Endometrium (tissue), 2 donors: ENCODE results near the gene ATP5MG.
"Not testable (repeated sequence)": the region's sequence is repeated elsewhere in the genome, so short reads cannot be mapped to it uniquely, and the experiment has no call there.

Experiments used
- FAIRE-seq: peaks from 2 replicates; lab custom pipeline; 2012; peaks lifted over from hg19 to GRCh38; lab: Jason Lieb, UNC
- donor health status: control.
- donor health status: control.

ATP5MG gene, protein sequence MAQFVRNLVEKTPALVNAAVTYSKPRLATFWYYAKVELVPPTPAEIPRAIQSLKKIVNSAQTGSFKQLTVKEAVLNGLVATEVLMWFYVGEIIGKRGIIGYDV

DNA sequence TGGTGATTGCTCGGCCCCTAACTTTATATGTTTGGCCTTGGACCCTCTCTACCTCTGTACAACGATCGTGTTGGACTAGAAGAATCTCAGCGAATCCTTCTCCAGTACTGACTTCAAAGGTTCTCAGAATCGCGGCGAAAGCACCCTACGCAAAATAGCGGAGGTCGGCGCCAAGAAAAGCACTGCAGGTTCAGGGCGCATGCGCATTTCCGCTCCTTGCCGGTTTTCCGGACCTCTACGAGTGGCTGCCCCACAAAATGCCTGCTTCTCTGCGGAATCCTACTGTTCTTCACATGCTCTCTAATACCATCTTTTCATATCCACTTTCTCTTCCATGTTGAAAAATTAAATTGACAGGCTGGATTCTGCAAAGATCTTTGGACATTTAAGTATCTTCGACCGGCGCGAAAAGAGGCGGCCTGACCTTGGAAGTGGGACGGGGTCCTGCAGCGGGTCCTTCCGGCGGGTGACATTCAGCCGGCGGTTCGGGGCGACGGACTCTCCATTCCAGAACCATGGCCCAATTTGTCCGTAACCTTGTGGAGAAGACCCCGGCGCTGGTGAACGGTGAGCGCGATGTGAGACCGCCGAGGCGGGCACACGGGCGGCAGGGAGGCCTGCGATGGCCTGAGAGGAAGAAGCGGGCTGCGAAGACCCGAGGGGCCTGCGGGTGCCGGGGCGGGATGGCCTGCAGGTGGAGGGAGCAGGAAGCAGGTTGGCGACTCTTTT, at the start of gene ATP5MG:
Gene ATP5MG (plus strand): TSS at position 456 of the 729 bp plus-strand sequence. CDS start 60 bp downstream, at position 516.
- peak; percentile 18 for FAIRE-seq

DNA sequence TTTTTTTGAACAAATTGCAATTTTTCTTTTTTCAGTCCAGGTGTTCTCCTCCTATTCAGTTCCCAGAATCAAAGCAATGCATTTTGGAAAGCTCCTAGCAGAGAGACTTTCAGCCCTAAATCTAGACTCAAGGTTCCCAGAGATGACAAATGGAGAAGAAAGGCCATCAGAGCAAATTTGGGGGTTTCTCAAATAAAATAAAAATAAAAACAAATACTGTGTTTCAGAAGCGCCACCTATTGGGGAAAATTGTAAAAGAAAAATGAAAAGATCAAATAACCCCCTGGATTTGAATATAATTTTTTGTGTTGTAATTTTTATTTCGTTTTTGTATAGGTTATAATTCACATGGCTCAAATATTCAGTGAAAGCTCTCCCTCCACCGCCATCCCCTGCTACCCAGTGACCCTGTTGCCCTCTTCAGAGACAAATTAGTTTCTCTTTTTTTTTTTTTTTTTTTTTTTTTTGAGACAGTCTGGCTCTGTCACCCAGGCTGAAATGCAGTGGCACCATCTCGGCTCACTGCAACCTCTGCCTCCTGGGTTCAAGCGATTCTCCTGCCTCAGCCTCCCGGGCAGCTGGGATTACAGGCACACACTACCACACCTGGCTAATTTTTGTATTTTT, 48.2 kb upstream of the ATP5MG start:
- FAIRE-seq, result no peak

DNA sequence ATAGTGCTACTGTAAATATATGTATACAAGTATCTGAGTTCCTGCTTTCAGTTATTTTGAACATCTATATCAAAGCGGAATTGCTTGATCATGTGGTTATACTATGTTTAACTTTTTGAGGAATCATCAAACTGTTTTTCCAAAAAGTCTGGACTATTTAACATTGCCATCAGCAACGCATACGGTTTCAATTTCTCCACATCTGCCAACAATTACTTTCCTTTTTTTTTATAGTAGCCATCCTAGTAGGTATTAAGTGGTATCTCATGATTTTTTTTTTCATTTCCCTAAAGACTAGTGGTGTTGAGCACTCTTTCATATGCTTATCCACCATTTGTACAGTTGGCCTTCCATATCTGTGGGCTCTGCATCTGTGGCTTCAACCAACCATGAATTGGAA, 43.3 kb upstream of the ATP5MG start:
- no peak for FAIRE-seq

DNA sequence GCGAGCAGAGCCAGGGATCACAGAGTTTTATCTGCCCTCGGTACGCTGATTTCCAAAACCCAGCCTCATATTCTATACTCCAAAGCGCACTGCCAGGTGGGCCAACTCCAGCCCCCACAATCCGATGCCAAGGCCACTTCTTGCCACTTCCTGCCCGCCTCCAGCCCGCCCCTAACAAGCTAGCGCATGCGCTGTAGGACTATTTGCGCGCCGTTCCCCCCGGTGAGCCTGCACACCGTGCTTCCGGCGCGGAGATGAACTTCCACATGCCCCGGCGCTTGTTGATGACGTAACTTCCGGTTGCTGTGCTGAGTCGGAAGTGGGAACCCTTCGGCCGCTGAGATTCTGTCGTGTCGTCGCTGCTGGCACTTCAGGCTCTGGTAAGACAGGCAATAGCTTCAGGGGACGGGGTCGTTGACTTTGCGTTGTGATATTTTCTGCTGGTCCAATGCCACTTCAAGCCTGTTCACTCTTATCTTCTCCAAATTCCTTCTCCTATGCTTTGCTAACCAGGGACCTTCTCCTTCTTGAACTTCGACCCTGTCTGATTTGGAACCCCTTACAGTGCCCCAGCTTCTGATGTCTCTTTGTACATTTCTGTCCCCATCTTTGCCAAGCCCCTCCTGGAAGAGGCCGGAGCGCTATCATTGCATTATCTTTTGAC, 42.0 kb upstream of the ATP5MG start, which contains the start of gene UBE4A:
Gene UBE4A (plus strand): TSS at position 306 of the 664 bp plus-strand sequence. CDS start 5,481 bp downstream, outside the sequence.
- peak; percentile 74 for FAIRE-seq

DNA sequence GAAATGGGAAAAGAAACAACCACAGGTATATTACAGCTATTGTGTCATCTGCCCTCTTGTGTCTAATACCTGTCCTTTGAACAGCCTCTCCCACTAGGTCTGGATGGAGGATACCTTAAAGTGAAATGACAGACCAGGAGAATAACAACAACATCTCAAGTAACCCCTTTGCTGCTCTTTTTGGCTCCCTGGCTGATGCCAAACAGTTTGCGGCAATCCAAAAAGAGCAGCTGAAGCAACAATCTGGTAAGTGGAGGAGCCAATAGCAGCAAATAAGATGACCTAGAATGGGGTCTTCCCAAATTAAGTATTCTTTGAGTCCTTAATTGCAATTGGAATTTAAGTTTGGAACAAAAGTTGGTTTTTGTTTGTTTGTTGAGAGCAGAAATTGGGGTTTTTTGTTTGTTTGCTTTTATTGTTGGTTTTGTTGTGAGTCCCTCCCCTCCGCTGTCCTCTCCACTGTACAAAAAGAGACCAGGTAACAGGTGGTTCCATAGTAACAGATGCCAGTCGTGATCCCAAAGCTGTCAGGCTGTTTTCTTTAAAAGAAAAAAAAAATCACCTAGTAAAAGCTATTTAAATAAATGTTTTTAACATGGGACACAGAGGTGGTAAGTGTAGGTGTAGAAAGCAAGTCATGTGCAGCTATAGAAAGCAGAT, 36.3 kb upstream of the ATP5MG start:
- no peak for FAIRE-seq

DNA sequence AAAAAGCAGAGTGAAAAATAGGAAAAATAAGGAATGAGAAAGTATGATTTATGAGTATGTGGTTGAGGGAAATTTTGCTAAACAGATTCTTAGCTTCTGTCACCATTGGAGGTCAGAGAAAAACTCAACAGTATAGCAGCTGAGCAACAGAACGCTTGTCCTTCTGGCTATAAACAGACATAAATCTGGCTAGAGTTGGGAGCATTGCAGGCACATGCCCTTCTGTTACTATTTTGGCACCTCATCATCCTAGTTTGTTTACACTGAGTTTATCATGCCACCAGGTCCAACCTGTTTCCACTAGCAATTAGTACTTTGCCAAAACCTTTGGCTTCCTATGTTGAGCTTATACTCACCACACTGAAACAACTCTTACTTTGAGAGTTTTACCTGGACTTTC, 35.1 kb upstream of the ATP5MG start:
- no peak for FAIRE-seq

DNA sequence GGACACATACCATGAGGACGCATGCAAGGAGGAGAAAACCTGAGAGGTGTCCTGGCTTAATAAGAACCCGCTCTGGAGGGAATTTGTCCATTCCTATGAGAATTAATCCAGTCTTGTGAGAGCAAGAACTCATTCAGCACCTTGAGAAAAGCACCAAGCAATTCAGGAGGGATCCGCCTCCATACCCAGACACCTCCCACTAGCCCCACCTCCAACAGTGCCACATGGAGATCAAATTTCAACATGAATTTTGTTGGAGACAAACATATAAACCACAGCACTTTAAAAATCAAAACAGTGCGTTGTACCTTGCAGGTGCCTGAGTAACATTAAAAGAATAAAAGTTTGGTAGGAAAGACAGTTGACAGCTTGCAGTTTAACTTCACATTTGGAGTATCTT, 30.6 kb upstream of the ATP5MG start:
- no peak for FAIRE-seq

DNA sequence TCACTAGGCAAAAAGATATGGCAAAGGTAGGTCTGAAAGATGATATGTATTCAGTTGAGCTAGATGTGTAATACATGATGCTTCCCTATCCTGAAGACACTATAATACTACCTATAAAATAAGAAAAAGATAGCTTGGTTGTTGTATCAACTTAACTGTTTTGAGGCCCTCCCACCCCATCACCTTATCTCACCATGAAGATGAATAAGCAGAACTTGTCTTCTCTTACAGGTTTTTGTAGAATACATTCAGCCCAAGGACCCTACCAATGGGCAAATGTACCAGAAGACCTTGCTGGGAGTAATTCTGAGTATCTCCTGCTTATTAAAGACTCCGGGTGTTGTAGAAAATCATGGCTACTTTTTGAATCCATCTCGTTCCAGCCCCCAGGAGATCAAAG, 28.1 kb upstream of the ATP5MG start:
- FAIRE-seq, result no peak

DNA sequence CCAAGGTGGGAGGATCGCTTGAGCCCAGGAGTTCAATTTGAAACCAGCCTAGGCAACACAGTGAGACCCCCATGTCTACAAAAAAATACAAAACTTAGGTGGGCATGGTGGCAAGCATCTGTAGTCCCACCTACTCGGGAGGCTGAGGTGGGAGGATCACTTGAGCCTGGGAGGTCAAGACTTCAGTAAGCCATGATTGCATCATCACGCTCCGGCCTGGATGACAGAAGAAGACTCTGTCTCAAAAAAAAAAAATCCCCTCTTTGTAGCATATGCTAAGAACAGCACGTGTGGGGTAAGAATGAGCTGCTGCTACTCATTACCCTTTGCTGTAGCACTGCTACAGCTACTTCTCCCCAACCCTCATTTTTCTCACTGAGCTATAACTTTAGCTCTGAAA, 27.5 kb upstream of the ATP5MG start:
- FAIRE-seq, result no peak

DNA sequence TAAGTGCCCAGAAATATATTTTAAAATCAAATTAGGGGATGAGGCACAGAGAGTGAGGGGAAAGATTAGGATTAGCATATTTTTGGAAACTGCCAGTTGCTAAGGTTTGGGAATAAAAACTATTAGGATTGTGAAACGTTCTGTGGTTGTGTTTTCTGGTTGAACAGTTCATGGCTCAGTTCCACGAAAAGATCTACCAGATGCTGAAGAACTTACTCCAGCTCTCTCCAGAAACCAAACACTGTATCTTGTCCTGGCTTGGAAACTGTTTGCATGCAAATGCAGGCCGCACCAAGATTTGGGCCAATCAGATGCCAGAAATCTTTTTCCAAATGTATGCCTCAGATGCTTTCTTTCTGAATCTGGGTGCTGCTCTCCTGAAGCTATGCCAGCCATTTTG, 26.7 kb upstream of the ATP5MG start:
- FAIRE-seq, result no peak

DNA sequence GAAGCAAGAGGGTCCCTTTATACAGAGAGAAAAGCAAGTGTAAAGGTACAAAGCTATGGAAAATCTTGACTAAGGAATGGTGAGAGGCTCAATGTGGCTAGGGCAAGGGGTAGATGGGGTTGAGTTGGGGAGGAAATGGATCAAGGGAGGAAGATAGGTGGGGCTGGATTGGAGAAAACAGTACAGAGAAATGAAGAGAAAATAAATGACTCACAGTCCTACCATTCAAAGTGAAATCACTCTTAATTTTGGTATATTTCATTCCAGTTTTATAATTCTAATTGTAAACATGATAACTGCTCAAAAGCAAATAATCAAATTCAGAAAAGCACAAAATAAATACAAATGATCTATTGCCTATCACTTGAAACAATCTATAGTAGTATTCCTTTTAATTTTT, 25.4 kb upstream of the ATP5MG start:
- FAIRE-seq, result no peak

DNA sequence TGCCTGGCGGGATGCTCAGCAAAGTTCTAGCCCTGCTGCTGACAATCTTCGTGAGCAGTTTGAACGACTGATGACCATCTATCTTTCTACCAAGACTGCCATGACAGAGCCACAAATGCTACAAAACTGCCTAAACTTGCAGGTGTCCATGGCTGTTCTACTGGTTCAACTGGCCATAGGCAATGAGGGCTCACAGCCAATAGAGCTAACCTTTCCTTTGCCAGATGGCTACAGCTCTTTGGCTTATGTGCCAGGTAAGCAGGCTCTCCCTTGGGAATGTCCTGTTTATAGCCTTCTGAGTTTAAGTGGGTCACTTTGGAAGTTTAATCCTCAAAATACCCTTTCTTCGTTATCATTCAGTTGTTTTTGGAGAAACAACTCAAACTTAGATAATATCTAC, 21.9 kb upstream of the ATP5MG start:
- no peak for FAIRE-seq

DNA sequence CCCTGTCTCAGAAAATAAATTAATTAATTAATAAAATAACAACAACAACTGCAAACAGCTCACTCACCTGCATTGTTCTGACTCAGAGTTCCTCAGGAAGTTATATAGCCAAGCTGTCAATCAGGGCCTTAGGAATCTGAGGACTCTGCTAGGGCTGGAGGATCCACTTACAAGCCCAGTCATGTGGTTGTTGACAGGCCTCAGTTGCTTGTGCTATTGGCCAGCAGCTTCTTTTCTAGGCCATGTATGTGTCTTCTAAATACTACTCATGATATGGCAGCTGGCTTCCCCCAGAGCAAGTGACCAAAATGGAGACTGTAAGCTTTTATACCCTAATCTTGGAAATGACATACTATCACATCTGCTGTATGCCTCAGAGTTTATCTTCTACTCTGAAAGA, 20.8 kb upstream of the ATP5MG start:
- no peak for FAIRE-seq

DNA sequence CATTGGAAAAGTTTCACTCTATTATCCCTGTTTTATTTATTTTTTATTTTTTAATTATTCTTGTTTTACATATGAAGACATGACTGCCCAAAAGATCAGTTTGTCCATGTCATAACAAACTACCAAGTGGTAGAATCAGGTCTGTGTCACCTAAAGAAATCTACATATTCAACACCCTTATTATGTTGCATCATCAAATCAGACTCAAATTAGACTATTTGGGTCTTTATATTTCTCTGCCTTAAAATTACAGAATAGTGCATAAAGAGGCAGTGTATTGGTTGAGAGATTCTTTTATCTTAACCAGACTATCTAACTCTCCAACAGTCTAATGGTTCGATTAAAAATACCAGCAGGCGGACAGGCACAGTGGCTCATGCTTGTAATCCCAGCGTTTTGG, 18.5 kb upstream of the ATP5MG start:
- no peak for FAIRE-seq

DNA sequence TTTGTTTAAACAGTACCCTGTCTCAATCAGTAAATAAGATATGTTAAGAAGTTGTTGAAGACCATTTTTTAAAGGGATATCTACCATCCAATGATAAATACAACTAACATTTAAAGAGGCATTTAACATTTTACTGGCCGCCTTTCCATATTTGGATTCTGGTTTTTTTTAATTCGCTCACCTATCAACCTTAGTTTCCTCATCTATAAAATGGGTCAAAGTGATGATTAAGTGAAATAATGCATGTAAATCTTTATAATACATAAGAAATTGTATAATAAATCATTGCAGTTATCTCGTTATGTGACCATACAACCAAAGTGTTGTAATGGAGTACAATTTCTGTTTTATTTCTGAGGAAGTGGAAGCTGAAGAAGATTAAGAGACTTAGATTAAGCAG, 17.7 kb upstream of the ATP5MG start:
- FAIRE-seq, result no peak

DNA sequence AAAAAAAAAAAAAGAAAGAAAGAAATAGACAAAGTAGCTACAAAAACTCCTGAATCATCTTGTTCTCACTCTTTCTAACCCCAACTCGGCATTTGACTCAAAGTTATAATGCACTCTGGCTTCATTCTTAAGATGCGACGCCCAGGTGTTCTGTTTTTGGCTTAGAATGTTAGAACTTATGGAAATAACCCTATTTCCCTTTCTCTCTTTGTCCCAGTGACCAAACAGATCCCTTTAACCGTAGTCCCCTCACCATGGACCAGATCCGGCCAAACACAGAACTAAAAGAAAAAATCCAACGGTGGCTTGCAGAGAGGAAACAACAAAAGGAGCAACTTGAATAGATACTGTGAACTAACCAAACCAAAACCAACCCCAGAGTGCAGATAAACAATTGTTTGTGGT, 5.3 kb upstream of the ATP5MG start:
- no peak for FAIRE-seq

DNA sequence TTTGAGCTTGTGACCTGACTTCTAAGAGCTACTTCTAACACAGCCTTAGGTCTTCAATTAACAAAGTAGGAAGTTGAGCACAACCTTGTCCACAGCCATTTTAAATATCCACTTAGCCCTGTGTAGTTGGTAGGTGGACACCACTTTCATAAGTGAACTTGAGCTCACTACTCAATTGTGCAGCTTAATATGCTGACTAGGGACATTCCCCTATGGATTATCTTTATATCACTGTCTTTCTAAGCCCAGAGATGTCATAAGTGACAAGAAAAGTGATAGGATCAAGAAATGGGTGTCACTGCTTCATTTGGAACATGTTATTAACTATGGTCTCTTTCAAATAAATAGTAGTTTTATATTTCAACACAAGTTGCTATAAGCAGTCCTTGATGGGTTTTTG, 4.0 kb upstream of the ATP5MG start:
- FAIRE-seq, result no peak

DNA sequence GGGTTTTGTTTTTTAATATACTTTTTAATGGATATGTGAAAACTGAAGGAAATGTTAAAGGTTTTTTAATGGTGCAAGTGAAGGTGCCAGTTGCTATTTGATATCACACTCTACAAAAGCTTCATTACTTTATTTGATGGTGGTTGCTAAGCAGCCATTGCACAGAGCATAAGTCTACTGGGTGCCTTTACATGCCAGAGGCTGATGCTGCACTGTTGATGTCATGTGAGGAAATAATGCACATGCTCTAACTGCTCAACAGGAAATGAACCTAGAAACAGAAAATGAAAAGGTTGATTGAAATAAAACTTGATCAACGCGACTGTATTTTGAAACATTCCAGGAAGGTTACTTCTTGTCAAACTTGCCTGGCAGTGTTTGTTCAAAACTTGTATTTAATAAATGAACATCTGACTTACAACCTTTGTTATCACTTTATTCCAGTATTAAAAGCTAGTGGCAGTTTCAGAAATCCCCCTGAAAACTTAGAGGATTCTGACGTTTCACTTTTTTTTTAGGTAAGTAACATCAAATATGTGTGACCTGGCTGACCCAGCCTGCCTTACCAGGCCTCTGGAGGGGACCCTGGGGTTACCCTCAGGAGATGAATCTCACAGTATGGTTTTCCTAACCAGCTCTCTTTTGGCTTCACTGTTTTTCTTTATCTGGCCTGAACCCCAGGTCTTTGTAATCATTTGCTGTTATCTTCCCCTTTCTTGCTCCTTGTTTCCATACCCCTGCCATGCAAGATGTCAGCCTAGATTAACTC, 2.4 kb upstream of the ATP5MG start:
- FAIRE-seq, result no peak

DNA sequence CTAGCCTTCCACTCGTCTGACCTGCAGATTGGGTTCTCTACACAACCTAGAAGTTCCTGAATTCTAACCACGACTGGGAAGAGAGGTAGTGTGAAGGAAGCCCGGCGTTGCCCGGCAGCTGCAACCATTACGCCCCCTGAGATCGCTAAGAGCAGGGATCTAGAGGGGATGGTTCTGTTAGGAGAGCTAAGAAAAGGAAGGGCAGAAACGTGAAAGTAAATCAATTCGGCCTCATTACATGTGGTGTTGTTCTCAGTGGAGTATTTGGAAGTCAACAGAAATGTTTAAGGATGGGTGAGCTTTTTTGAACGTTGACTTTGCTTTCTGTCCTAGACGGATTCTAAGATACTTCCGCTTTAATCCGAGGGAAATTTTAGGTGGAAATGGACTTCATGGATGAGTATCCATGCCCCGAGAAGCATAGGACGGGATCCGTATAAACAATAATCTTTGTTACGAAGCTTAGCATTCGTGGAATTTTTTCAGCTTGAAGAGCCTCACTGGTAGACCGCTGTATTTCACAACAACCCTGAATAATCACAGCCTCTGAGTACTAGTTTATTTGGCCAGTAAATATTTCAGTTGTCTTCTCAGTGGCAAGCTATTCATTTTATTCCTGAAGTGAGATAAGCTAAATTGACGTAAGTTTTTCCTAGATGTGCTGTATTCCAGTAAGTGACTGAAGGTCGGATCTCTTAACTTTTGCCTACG, 629 bp downstream of the ATP5MG start:
- no peak for FAIRE-seq

DNA sequence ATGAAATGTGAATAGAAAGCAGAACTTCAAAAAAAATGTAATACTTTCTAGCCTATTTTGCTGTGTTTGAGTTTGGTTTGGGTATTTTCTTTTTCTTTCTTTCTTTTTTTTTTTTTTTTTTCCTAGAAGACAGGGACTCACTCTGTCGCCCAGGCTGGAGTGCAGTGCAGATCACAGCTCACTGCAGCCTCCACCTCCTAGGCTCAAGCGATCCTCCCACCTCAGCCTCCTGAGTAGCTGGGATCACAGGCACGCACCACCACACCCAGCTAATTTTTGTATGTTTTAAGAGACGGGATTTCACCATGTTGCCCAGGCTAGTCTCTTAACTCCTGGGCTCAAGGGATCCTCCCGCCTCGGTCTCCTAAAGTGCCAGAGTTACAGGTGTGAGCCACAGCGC, 1.2 kb downstream of the ATP5MG start:
- not testable (repeated sequence) for FAIRE-seq

DNA sequence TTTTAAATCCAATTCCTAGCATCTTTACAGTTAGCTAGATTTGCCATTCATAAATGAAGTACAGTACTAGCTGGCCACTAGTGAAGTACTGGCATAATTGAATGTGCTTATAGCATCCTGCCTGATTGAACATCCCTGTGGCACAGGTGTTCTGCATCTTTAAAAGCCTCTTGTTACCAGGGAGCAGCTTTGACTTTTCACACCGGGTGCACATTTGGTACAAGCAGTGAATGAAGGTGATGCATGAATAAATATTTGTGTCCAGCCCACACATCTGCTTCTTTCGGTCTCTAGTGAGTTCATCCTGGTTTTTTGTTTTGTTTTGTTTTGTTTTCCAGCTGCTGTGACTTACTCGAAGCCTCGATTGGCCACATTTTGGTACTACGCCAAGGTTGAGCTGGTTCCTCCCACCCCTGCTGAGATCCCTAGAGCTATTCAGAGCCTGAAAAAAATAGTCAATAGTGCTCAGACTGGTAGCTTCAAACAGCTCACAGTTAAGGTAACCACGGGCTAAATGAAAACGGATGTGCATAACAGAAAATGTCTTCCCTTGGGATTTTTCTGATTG, 5.3 kb downstream of the ATP5MG start:
- FAIRE-seq, result no peak
